OCI-LY7 (cell line): ENCODE results near the gene CASZ1. TPM values are rescaled to one million over a fixed set of nuclear protein-coding genes. Genes with fewer than 3 reads are reported as not detected.

Experiments
- BruUV-seq: library from RNA; stranded (reverse); fragments of 400-500 nt; replicated peaks from 2 replicates; lab custom pipeline; 2021; lab: Mats Ljungman, UMichigan
- CTCF ChIA-PET: fragments of 300-600 bp; sonication (Branson Sonifier 250); formaldehyde crosslinking; loops from one replicate; lab custom pipeline; 2022; ENCODE audit warnings: antibody characterized with exemption; ENCODE audit not compliant: unreplicated experiment; lab: Charles Lee
- POLR2A ChIA-PET: fragments of 300-600 bp; sonication (Branson Sonifier 250); formaldehyde crosslinking; loops from one replicate; lab custom pipeline; 2022; ENCODE audit warnings: antibody characterized with exemption; lab: Charles Lee
- DNase-seq: peaks from one replicate; pipeline ENCODE4 v3.0.0-alpha.2; 2015; ENCODE audit warnings: low spot score
- H2AFZ ChIP-seq: fragments of 200-600 bp; sonication (generic), shearing (Covaris generic); 2 replicates; pipeline ENCODE4 v1.6.1; 2014; ENCODE audit warnings: mild to moderate bottlenecking, antibody characterized with exemption, low read length, moderate library complexity
- H3K27ac ChIP-seq: fragments of 200-600 bp; sonication (generic); 2 replicates; pipeline ENCODE4 v1.5.1; 2014; ENCODE audit warnings: mixed run types, low read depth, mild to moderate bottlenecking, moderate library complexity, low read length, inconsistent platforms; ENCODE audit not compliant: poor library complexity, severe bottlenecking
- H3K36me3 ChIP-seq: fragments of 200-600 bp; sonication (generic); 2 replicates; pipeline ENCODE4 v1.6.1; 2014; ENCODE audit warnings: mild to moderate bottlenecking, antibody characterized with exemption, low read length, moderate library complexity, mixed read lengths; ENCODE audit not compliant: insufficient read depth
- H3K4me1 ChIP-seq: fragments of 200-600 bp; sonication (generic); 2 replicates; pipeline ENCODE4 v1.5.1; 2014; ENCODE audit warnings: mild to moderate bottlenecking, low read length; ENCODE audit not compliant: insufficient read depth, poor library complexity, severe bottlenecking
- H3K4me2 ChIP-seq: fragments of 200-600 bp; sonication (generic); 2 replicates; pipeline ENCODE4 v1.6.1; 2014; ENCODE audit warnings: mild to moderate bottlenecking, low read length
- H3K4me3 ChIP-seq: fragments of 200-600 bp; sonication (generic); 2 replicates; pipeline ENCODE4 v1.5.1; 2014; ENCODE audit warnings: mild to moderate bottlenecking, low read depth, low read length; ENCODE audit not compliant: poor library complexity, severe bottlenecking
- H3K79me2 ChIP-seq: fragments of 200-600 bp; sonication (generic); 2 replicates; pipeline ENCODE4 v1.6.1; 2016; ENCODE audit warnings: low read depth, mild to moderate bottlenecking, low read length, moderate library complexity, mixed read lengths; ENCODE audit not compliant: insufficient read depth
- H3K9me2 ChIP-seq: fragments of 200-600 bp; sonication (generic); 2 replicates; pipeline ENCODE4 v1.6.1; 2016; ENCODE audit warnings: mild to moderate bottlenecking, low read length, mixed read lengths; ENCODE audit not compliant: insufficient read depth
- H3K9me3 ChIP-seq: fragments of 200-600 bp; sonication (generic); 2 replicates; pipeline ENCODE4 v1.6.1; 2014; ENCODE audit warnings: mild to moderate bottlenecking, mixed run types, low read length, mixed read lengths
- H4K20me1 ChIP-seq: fragments of 200-600 bp; sonication (generic); 2 replicates; pipeline ENCODE4 v1.6.1; 2014; ENCODE audit warnings: mild to moderate bottlenecking, antibody characterized with exemption, low read length, moderate library complexity, mixed read lengths; ENCODE audit not compliant: insufficient read depth
- CTCF ChIP-seq: fragments of 200-600 bp; sonication (generic); conservative IDR thresholded peaks from 2 replicates; pipeline ENCODE4 v1.5.1; 2014; ENCODE audit warnings: mild to moderate bottlenecking, antibody characterized with exemption, low read length, moderate library complexity, mixed read lengths
- EZH2phosphoT487 ChIP-seq: fragments of 200-600 bp; sonication (generic); IDR thresholded peaks from 2 replicates; pipeline ENCODE4 v1.6.1; 2018; ENCODE audit warnings: low read depth, borderline replicate concordance, mild to moderate bottlenecking, mixed run types, antibody characterized with exemption, low read length, moderate library complexity, mixed read lengths
- intact Hi-C: fragments of 100-400 bp; cut with micrococcal nuclease; formaldehyde crosslinking; loops from one replicate; pipeline ENCODE4 v1.10.0; 2022; ENCODE audit not compliant: unreplicated experiment
- total RNA-seq, 2 experiments: library from RNA; depleted of rRNA in 1 of 2; stranded (reverse); fragments of >200 nt in 1 of 2; shearing (Covaris generic) in 1 of 2; gene quantifications; 2 replicates each; pipeline ENCODE4 v1.2.3, GENCODE V29; 2014 to 2022

The CASZ1 gene
- total RNA-seq, 2 experiments from 2014 or later = 3.3 to 3.9 TPM

- intact Hi-C loops = no loop called here
- BruUV-seq = no TSS peak
- no peak overlapping the region for H3K4me2 ChIP-seq
- H3K36me3 ChIP-seq = no peaks in the 10 kb centered on the region
- H3K27ac ChIP-seq = no peak overlapping the region
- no peak overlapping the region for H2AFZ ChIP-seq
- ChIA-PET POLR2A (no interaction called here), CTCF (no interaction called here)
- H3K4me1 ChIP-seq = no peaks in the 10 kb centered on the region
- H3K9me3 ChIP-seq = no peaks in the 10 kb centered on the region
- H4K20me1 ChIP-seq = no peaks in the 10 kb centered on the region
- TF ChIP-seq CTCF (no peak), EZH2phosphoT487 (no peak)
- no peak for DNase-seq
- no peak overlapping the region for H3K4me3 ChIP-seq
- H3K9me2 ChIP-seq = no peaks in the 10 kb centered on the region
- no peaks in the 10 kb centered on the region for H3K79me2 ChIP-seq
These were observed 16.6 kb downstream of the CASZ1 start for GRCh38 chr1:10779841-10780240.

DNA sequence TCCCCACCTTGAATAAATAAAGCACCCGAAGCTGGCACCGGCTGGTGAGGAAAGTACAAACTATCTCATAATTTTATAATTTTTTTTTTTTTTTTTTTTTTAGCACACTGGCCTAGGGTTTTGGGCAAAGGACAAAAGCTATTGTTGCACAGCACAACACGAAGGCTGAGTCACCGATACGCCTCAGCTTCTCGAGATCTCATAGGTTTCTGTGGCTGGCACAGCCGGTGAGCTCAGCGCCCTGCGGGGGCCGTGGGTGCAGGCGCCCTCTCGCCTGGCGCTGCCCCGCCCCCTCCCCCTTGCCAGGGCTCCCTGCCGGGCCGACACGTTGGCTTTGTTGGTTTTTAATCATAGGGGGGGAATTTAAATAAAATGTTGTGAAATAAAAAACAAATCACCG is 17.2 kb downstream of the CASZ1 start:
- CTCF ChIA-PET = no interaction called here

More for the DNA sequence above, 17.2 kb downstream of the CASZ1 start:
- TF ChIP-seq EZH2phosphoT487 (no peak), CTCF (no peak)
- intact Hi-C loops = no loop called here
- Histone ChIP-seq H3K4me2 (no peak overlapping the region), H3K36me3 (no peaks in the 10 kb centered on the region), H2AFZ (no peak overlapping the region), H4K20me1 (no peaks in the 10 kb centered on the region), H3K79me2 (no peaks in the 10 kb centered on the region), H3K4me1 (no peaks in the 10 kb centered on the region), H3K9me2 (no peaks in the 10 kb centered on the region), H3K9me3 (no peaks in the 10 kb centered on the region), H3K4me3 (no peak overlapping the region), H3K27ac (no peak overlapping the region)
- BruUV-seq = no TSS peak
- no peak for DNase-seq
- POLR2A ChIA-PET = interaction anchor here (0.6 kb wide), 1 partner anchor 814 kb away, joined by 3 read pairs; no protein-coding TSS in a partner anchor
